ENCODE results near the gene PLPP3. TPM values are rescaled to one million over a fixed set of nuclear protein-coding genes. Genes with fewer than 3 reads are reported as not detected.

Gene PLPP3
- total RNA-seq, 1 experiment from 2014 or later: 26.5 TPM

DNA sequence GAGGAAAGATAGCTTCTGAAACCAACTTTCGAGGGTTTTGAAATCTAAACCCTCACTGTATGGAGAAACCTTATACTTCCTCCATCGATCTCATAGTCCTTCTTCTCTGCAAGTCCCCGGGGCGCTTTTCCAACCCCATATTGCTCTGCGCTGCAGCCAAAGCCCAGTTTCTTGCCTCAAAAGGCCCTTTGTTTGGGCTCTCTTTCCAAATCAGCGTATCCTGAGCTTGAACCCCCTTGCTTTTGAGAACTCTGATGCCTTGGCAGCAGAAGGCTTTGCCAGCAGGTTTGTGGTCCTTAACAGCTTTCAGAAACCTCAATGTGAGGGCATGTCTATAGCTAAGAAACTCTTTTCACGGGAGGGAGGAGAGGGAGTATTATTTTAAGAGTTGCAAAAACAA is 21.6 kb downstream of the PLPP3 start:
- in situ Hi-C loops (cut with HindIII; ENCODE audit: low pct_unique_long_range_greater_than_20kb, low sequenced_read_pairs): no loop called here
- DNase-seq (ENCODE audit: low read depth, low spot score): peak; percentile 86

DNA sequence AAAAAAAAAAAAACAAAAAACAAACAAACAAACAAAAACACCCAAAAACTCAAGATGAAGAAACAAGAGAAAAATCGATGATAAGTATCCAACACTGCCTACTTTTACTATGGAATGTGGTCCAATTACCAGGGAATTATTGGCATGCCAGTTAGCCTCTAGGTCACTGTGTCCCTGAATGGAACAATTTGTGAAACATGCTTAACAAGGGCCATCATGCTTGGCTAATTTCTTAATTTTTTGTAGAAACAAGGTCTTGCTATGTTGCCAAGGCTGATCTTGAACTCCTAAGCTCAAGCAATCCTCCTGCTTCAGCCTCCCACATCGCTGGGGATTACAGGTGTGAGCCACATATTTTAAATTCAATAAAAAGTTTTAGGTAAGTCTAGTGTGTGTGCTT is 23.9 kb downstream of the PLPP3 start:
- in situ Hi-C loops (cut with HindIII; ENCODE audit: low pct_unique_long_range_greater_than_20kb, low sequenced_read_pairs): no loop called here

DNA sequence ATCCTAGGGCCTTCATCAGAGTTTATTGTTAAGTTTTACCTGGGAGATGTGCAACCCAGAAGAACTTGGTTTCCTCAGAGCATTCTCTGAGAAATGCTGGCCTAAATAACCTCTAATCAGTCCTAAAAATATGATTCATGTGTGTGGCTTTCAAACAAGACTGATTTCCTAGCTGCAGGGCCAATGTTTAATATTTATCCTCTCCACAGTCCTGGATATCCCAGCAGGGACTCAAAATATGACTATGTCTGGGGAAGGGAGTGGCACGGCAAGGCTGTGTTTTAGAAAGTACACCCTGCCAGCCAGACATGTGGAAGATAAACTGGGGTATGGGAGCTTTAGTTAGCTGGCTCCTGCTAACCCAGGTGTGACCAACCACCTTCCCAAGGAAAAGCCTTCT is 26.3 kb downstream of the PLPP3 start:
- in situ Hi-C loops (cut with HindIII; ENCODE audit: low pct_unique_long_range_greater_than_20kb, low sequenced_read_pairs): no loop called here
- DNase-seq (ENCODE audit: low read depth, low spot score): no peak

More for the DNA sequence above, 23.9 kb downstream of the PLPP3 start:
- no peak for DNase-seq (ENCODE audit: low read depth, low spot score)

DNA sequence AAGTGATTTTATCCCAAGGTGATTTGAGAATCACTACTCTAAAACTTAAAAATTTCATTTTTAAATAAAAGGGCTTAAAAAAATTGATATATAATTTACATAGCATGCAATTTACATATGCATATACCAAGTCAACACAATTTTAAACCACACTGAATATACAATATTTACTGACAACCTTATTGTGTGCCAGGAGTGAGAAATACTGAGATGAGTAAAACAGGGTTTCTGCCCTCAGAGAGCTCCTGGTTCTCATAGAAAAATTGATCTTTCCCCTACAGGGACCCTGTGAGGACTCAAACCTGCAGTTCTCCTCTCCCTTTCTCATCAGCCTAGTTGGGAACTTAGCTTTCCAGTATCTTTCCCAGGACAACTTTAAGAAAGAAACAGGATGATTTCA is 27.0 kb downstream of the PLPP3 start:
- in situ Hi-C loops (cut with HindIII; ENCODE audit: low pct_unique_long_range_greater_than_20kb, low sequenced_read_pairs): no loop called here
- no peak for DNase-seq (ENCODE audit: low read depth, low spot score)

DNA sequence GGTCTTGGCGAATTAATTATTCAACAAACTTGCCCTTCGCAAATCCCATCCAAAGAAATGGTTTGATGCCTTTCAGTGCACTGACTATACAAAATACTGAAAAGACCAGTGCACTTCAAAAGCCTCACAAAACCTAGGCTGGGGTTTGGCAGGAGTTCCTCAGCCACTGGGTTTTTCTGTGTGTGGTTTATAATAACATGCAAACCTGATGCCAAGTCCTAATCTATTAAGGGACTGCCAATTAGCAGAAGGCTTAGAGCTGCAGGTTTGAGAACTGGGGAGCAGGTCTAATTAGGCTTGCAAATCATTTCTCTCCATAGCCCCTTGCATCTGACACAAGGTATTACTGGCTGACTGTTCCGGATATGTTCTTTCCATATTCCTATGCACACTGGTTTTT is 27.7 kb downstream of the PLPP3 start:
- in situ Hi-C loops (cut with HindIII; ENCODE audit: low pct_unique_long_range_greater_than_20kb, low sequenced_read_pairs): no loop called here
- no peak for DNase-seq (ENCODE audit: low read depth, low spot score)

DNA sequence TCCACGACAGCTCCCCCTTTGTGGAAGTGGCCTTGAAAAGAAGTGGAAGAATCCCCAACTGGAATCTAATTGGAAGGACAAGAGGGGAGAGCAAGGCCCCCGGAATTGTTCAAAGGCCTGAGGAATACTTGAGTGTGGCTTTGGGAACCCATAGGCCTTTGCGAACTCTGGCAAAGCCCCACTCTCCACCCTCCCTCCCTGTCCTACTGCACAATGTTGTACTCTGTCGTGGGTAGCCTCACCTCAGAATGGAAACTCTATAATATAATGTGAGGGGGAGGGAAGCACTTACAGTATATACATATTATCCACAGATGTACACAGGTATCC is 28.5 kb downstream of the PLPP3 start:
- DNase-seq (ENCODE audit: low read depth, low spot score): no peak
- in situ Hi-C loops (cut with HindIII; ENCODE audit: low pct_unique_long_range_greater_than_20kb, low sequenced_read_pairs): no loop called here

DNA sequence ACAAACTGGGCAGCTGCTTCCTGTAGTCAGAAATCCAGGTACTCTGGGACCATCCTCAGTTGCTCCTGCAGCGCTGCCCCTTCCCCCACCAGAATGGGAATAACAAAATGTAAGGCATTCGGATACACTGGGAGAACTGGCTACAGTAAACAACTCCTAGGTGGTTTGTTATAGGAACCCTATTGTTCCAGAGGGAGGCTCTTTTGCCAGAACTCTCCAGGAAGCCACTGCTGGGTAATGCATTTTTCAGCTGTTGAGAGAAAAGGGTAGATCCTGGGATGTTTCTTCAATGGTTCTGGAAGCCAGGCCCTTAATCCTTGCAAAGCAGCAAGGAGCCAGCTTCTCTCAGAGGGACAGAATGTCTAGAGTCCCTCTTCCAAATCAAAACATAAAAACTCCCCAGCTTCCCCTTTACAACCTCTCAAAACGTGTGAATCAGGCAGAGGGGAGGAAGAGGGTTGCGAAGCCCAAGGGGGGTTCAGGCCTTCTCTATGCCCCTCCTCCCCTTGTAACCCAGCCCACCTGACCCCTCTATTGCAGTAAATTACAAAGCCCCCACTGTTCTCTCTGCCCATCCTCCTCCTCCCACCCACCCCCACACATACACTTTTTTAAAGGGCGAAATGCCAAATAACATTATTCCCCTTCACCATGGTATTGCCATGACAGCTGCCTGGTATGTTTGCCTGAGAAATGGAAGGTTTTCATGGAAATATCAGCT is 29.1 kb downstream of the PLPP3 start:
- DNase-seq (ENCODE audit: low read depth, low spot score): no peak

DNA sequence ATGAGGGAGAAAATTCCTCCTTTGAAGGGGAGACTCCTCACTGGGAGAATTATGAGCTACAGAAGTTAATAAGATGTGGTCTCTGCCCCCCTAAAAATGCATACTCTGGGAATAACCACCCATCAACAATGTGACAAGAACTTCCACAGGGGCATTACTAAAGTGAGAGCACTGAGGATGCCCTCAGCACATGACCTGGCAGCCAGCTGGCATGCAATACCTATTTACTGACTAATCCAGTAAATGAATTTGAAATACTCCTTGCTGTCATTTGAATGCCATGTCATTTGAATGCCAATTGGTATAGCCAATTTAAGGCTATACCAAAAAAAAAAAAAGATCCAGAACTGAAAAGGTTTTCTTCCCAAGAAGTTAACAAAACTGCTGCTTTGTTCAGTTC is 30.8 kb downstream of the PLPP3 start:
- DNase-seq (ENCODE audit: low read depth, low spot score): no peak
- in situ Hi-C loops (cut with HindIII; ENCODE audit: low pct_unique_long_range_greater_than_20kb, low sequenced_read_pairs): no loop called here

More for the DNA sequence above, 29.1 kb downstream of the PLPP3 start:
- in situ Hi-C loops (cut with HindIII; ENCODE audit: low pct_unique_long_range_greater_than_20kb, low sequenced_read_pairs): no loop called here

DNA sequence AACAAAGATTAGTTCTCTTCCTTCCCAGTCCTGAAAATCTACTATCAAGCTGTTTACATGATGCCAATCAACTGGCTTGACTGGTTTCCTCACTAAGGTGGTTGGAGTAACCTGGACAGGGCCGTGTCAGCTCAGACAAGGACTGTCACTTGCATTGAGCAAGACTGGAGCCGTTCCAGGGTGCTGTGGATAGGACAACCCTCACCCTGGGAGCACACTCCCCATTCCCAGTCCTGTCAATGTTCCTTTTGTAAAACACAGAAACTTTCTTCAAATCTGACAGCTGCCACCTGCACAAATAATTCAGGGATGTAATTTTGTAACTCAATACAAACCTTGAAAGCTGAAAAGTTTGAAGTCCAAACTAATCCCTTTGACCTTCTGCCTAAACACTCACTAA is 31.4 kb downstream of the PLPP3 start:
- in situ Hi-C loops (cut with HindIII; ENCODE audit: low pct_unique_long_range_greater_than_20kb, low sequenced_read_pairs): no loop called here
- DNase-seq (ENCODE audit: low read depth, low spot score): no peak

DNA sequence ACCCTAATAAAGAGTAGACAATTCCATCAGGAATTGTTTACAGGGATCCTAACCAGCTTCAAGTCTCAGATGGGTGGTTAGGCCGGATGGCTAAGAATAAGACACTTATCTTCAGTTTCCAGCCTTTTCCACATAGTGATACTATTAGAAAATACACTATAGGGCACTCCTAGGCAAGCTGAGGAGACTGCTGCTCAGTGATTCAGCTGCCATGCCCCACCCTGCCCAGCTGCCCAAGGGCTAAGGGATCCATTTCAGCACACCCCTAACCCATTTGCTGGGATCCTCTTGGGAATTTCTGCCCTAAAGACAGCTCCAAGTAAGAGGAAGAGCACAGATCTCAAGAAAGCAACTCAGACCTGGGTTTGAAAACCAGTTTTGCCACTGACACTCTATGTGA is 31.9 kb downstream of the PLPP3 start:
- no peak for DNase-seq (ENCODE audit: low read depth, low spot score)
- in situ Hi-C loops (cut with HindIII; ENCODE audit: low pct_unique_long_range_greater_than_20kb, low sequenced_read_pairs): no loop called here

DNA sequence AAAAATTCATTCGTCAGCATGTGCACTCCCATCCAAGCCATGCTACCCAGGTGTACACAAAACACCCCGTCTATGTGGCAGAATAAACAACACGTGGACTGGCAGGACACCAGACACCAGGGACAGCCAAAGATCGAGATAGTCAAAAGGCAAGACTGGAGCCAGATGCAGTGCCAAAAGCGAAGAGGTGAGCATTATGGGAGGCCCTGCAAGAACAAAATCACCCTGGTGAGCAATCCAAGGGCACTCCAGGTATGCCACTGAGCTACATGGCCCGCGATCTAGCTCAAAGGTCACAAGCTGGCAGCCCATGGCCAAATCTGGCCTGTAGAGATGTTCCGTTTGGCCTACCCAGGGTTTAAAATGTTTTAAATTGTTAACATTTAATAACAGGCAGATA is 33.7 kb downstream of the PLPP3 start:
- no peak for DNase-seq (ENCODE audit: low read depth, low spot score)
- in situ Hi-C loops (cut with HindIII; ENCODE audit: low pct_unique_long_range_greater_than_20kb, low sequenced_read_pairs): no loop called here

DNA sequence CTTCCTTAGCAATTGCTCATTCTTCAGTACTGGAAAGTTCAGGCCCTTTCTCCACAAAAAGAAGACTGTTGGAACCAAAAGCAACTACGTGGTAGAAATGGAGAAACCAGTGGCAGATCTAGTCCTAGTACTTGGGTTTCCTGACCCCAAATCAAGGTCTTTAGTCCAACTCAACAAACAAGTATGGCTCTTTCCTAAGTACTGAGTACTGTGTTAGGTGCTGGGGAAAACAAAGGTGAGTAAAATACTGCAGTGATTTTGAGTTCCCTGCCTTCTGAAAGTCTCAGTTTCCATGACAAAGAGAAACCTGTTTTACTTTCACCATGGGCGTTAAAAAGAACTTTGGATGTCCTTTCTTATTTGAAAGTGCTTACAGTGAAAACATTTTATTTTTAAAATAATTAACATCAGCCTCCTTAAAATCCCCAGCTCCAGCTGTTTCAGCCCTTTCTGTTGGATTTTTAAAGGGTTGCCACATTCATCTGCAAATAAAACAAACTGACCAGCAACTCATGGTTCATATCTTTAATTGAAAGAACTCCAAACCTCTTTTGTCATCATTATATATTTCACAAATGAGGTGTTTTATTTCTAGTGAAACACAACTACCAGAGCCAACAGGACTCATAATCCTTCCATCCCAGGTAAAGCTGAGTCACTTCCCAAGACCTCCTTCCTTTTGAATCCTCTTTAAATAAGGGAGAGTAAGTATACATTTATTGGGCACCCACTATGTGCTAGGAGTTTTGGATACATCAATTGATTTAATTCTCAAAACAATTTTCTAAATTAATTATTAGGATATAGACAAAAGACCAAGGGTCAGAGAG is 35.4 kb downstream of the PLPP3 start:
- in situ Hi-C loops (cut with HindIII; ENCODE audit: low pct_unique_long_range_greater_than_20kb, low sequenced_read_pairs): no loop called here
- DNase-seq (ENCODE audit: low read depth, low spot score): no peak

DNA sequence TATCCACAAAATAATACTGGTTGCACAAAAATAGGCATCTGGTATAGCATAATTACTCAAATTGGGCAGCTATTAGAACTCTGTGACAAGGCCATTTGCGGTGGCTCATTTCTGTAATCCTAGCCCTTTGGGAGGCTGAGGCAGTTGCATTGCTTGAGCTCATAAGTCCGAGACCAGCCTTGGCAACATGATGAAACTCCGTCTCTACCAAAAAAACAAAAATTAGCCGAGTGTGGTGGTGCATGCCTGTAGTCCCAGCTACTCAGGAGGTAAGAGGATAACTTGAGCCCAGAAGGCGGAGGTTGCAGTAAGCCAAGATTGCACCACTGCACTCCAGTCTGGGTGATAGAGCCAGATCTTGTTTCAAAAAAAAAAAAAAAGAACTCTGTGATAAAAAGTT is 36.7 kb downstream of the PLPP3 start:
- in situ Hi-C loops (cut with HindIII; ENCODE audit: low pct_unique_long_range_greater_than_20kb, low sequenced_read_pairs): no loop called here
- DNase-seq (ENCODE audit: low read depth, low spot score): no peak

DNA sequence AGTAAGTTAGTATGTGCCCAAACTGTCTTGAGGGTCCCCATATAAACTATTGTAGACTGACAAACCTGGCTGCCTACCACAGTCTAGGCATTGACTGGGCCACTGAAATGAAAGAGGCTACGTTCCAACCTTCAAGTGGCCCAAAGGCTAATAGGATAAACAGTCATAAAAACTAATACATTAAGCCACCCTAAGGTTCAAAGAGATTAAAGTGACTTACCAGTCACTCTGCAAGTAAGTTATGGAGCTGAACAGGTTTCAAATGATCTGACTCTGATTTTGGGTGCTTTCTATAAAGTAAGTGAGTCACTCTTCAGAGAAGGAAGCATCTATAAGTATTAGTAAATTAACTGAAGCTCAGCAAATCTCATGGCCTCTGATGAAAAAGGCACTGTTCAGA is 38.0 kb downstream of the PLPP3 start:
- in situ Hi-C loops (cut with HindIII; ENCODE audit: low pct_unique_long_range_greater_than_20kb, low sequenced_read_pairs): no loop called here
- DNase-seq (ENCODE audit: low read depth, low spot score): no peak

DNA sequence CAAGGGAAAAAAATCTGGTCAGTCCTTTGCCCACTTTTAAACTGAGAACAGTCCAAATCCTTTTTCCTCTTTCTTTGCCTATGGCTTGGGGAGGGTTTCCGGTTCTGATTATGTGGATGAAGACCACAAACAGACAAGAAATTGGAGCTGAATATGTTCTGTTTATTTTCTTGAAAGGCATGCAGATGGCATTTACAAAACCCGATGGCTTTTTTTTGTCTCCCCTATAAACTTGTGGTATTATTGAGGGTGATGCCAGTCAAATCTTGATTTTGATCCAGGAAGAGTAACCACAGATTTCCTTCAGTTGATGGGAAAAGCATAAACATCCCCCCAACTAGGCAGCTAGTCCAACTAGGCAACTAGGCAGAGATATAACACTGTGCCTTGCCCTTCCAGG is 38.9 kb downstream of the PLPP3 start:
- in situ Hi-C loops (cut with HindIII; ENCODE audit: low pct_unique_long_range_greater_than_20kb, low sequenced_read_pairs): no loop called here
- no peak for DNase-seq (ENCODE audit: low read depth, low spot score)

DNA sequence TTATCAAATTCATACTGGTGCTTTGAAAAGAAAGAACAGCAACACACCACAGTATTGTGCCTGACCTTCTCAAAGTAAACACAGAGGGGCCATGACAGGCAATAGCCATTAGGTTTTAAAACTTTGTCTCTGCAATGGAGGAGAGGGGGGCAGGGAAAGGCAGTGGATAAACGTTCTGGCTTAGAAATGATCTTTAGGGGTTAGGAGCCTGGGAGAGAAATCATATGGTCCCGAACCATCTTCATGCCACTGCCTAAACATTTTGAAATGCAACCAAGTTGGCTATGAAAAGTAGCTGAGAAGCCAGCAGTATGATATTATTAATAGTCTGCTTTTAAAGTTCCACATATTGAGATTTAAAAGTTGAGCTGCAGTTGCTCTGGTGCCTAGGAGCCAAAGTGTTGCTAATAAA is 39.8 kb downstream of the PLPP3 start:
- no peak for DNase-seq (ENCODE audit: low read depth, low spot score)
- in situ Hi-C loops (cut with HindIII; ENCODE audit: low pct_unique_long_range_greater_than_20kb, low sequenced_read_pairs): no loop called here

DNA sequence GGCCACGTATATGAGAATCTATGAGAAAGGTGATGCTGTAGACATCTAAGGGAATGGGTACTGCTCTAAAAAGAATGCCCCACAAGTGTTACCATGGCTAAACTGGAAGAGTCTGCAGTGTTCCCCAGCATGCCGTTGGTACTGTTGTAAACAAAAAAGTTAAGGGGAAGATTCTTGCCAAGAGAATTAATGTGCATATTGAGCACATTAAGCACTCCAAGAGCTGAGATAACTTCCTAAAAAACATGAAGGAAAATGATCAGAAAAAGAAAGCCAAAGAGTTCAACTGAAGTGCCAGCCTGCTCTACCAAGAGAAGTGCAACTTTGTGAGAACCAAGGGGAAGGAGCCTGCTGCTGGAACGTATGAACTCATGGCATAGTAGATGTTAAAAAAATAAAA is 40.8 kb downstream of the PLPP3 start:
- no peak for DNase-seq (ENCODE audit: low read depth, low spot score)
- in situ Hi-C loops (cut with HindIII; ENCODE audit: low pct_unique_long_range_greater_than_20kb, low sequenced_read_pairs): no loop called here

DNA sequence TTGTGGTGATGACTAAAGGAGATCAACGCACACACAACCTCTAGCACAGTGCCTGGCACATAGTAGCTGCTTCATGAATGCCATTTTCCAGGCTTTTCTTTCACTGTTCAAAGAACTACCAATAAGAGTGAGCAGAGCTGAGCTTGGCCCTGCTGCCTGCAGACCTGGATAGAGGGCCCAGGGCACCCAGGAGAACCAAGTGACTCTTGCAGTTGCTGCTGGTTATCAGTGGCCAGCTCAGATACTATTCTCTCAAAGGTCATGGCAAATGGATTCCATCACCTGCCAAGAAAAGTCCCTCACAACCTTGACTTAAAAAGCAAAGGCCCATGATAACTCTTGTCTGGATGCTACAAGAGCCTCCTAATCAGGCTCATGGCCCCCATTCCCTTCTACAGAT is 41.7 kb downstream of the PLPP3 start:
- in situ Hi-C loops (cut with HindIII; ENCODE audit: low pct_unique_long_range_greater_than_20kb, low sequenced_read_pairs): no loop called here
- no peak for DNase-seq (ENCODE audit: low read depth, low spot score)

DNA sequence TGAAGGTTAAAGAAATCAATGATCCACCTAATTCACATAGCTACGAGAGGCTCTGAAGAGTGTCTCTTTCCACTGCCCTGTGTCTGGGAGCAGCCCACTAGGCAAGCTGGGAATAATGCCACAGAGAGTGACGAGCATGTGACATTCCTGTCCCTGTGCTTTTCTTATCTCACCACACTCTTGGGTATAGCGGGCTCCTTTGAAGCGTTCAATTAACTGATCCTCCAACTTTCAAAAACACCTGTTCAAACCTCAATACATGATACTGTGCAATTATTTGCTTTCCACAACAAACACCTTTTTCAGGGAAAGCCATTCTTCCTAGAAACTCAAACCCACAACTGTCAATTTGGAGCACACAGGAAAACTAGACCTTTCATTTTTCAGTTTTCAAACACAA is 43.4 kb downstream of the PLPP3 start:
- in situ Hi-C loops (cut with HindIII; ENCODE audit: low pct_unique_long_range_greater_than_20kb, low sequenced_read_pairs): no loop called here
- no peak for DNase-seq (ENCODE audit: low read depth, low spot score)

Data from SK-MEL-5 (cell line).